Calu3 (cell line): ENCODE results near the gene ARMC7. TPM values are rescaled to one million over a fixed set of nuclear protein-coding genes. Genes with fewer than 3 reads are reported as not detected.

Experiments
- BruUV-seq: library from RNA; stranded (reverse); fragments of 400-500 nt; replicated peaks from 2 replicates; lab custom pipeline; 2021; lab: Mats Ljungman, UMichigan
- CTCF ChIA-PET: fragments of 300-600 bp; sonication (Branson Sonifier 250); formaldehyde crosslinking; loops from one replicate; lab custom pipeline; 2022; ENCODE audit warnings: antibody characterized with exemption; lab: Charles Lee
- DNase-seq: peaks from one replicate; pipeline ENCODE4 v3.0.0; 2022
- H3K27ac Mint-ChIP-seq: one replicate; pipeline ENCODE4 v1.8.0; 2022; ENCODE audit warnings: mixed read lengths; ENCODE audit not compliant: unreplicated experiment
- H3K27me3 Mint-ChIP-seq: one replicate; pipeline ENCODE4 v1.8.0; 2022; ENCODE audit warnings: mixed read lengths; ENCODE audit not compliant: unreplicated experiment
- H3K36me3 Mint-ChIP-seq: one replicate; pipeline ENCODE4 v1.8.0; 2022; ENCODE audit warnings: mild to moderate bottlenecking, moderate library complexity, mixed read lengths; ENCODE audit not compliant: insufficient read depth, unreplicated experiment
- H3K4me1 Mint-ChIP-seq: one replicate; pipeline ENCODE4 v1.8.0; 2022; ENCODE audit warnings: mild to moderate bottlenecking, low read depth, mixed read lengths; ENCODE audit not compliant: unreplicated experiment
- H3K4me3 Mint-ChIP-seq: one replicate; pipeline ENCODE4 v1.8.0; 2022; ENCODE audit warnings: mild to moderate bottlenecking, low read depth, moderate library complexity, mixed read lengths; ENCODE audit not compliant: unreplicated experiment
- H3K9me3 Mint-ChIP-seq: one replicate; pipeline ENCODE4 v1.8.0; 2022; ENCODE audit warnings: low read depth, mixed read lengths; ENCODE audit not compliant: unreplicated experiment
- intact Hi-C: fragments of 100-400 bp; cut with micrococcal nuclease; formaldehyde crosslinking; loops from one replicate; pipeline ENCODE4 v1.10.0; 2022; ENCODE audit not compliant: unreplicated experiment
- total RNA-seq: library from RNA; stranded (reverse); gene quantifications from 2 replicates; pipeline ENCODE4 v1.2.3, GENCODE V29; 2022
- TF ChIP-seq, protein P1 (sequence below): fragments of 200-600 bp; IDR thresholded peaks from one replicate; pipeline ENCODE4 v1.8.0; 2022; ENCODE audit warnings: antibody characterized with exemption; ENCODE audit not compliant: unreplicated experiment

Gene ARMC7
- total RNA-seq, 1 experiment from 2014 or later = 18.6 TPM

DNA sequence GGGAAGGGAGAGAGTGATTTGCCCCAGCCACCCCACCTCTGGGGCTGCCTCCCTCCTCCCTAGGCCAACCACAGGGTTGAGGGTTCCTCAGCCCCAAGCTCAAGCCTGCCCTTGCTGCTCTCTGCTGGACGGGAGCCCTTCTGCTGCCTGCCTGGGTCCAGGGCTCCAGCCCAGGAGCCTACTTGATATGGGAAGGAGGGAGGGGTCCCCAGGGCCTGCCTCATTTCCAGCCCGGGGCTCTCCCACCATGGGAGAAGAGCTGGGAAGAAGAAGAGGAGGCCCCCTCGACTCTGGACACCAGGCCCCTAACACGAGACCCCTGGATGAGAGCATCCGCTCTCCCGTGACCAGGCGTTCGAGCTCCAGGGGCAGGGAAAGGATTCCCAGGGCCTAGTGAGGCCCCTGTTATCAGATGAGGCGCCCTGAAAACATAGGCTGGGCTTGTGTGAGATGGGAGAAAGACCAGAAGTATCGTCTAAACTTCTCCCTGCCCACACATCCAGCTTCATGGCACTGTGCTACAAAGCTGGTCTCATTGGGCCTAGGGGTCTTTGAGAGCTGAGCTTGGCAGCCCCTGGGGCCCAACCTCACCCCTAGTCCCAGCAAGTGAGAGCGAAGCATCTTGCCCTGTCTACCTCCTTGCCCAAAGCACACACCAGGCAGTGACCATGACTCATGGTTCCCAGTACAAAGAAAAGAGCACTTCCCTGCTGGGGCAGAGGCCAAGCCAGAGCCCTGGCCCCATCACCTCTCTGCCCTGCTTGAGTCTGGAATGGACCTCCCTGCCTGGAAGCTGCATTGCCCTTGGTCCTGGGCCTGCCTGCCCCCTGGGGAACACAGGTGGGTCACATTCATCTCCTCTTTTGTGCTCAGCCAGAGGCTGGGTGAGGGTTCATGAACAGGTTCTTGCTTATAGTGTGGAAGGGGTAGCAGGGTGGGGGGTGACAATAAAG, 21.0 kb upstream of the ARMC7 start:
- no peaks in the 10 kb centered on the region for H3K9me3 Mint-ChIP-seq
- BruUV-seq = TSS peak; percentile 46
- peaks cover 81% of the 10 kb centered on the region for H3K36me3 Mint-ChIP-seq
- TF ChIP-seq, protein P1, sequence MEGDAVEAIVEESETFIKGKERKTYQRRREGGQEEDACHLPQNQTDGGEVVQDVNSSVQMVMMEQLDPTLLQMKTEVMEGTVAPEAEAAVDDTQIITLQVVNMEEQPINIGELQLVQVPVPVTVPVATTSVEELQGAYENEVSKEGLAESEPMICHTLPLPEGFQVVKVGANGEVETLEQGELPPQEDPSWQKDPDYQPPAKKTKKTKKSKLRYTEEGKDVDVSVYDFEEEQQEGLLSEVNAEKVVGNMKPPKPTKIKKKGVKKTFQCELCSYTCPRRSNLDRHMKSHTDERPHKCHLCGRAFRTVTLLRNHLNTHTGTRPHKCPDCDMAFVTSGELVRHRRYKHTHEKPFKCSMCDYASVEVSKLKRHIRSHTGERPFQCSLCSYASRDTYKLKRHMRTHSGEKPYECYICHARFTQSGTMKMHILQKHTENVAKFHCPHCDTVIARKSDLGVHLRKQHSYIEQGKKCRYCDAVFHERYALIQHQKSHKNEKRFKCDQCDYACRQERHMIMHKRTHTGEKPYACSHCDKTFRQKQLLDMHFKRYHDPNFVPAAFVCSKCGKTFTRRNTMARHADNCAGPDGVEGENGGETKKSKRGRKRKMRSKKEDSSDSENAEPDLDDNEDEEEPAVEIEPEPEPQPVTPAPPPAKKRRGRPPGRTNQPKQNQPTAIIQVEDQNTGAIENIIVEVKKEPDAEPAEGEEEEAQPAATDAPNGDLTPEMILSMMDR = no peak
- CTCF ChIA-PET = interaction anchor here (0.6 to 2.5 kb wide), 5 partner anchors 8 to 25 kb away, joined by 3 to 17 read pairs (median 5); no protein-coding TSS in a partner anchor
- peak overlapping the region; percentile 78 for H3K4me3 Mint-ChIP-seq
- peak overlapping the region; percentile 74 for H3K27ac Mint-ChIP-seq
- no peaks in the 10 kb centered on the region for H3K27me3 Mint-ChIP-seq
- peaks cover 64% of the 10 kb centered on the region for H3K4me1 Mint-ChIP-seq
- intact Hi-C loops = no loop called here
- peak; percentile 46 for DNase-seq

DNA sequence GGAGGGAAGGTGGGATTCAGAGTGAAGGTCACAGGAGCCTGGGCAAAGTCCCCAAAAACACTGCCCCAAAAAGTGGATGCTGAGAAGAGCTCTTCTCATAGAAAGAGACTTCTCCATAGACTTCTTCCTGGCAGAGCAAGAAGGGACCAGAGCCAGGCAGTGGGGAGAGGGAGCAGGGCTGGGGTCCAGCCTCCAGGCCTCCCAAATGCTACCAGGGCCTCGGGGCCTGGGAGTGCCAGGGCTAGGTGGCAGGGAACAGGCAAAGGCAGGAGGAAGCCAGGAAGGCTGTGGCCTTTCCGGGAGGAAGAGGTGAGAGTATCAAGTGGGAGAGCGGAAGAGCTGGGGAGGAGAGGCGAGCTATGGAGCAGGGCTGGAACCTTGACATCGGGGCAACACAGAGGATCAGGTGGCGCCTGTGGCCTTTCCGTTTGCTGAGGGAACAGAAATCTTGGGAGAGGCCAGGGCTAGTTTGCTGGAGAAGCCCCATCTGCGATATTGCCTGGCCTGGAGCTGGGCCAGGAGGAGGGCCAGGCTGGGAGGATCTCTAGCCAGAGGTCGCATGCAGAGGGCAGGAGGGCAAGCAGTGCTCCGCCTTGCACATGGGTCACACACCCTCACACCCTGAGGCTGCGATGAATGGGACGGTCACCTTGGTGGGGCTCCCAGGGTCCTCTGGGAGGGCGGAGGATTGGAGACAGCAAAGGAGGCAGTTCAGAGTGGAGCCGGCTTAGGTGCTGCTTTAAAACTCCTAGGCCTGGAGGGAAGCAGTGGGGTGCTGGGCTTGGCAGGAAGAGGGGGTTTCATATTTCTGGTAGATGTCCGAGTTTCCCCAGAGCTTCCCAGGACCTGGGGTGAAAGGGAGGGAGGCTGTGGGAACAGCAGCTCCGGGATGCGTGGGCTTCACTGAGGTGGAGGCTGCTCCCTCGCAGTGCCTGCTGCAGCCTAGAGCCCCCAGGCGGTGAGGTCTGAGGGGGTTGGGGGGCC, 18.6 kb upstream of the ARMC7 start:
- intact Hi-C loops = no loop called here
- BruUV-seq = no TSS peak
- H3K36me3 Mint-ChIP-seq = peaks cover 94% of the 10 kb centered on the region
- no peaks in the 10 kb centered on the region for H3K27me3 Mint-ChIP-seq
- H3K4me3 Mint-ChIP-seq = peak overlapping the region; percentile 78
- peak overlapping the region; percentile 74 for H3K27ac Mint-ChIP-seq
- CTCF ChIA-PET = interaction anchor here (0.5 to 1.2 kb wide), 4 partner anchors 14 to 891 kb away, joined by 3 to 4 read pairs (median 3); partner anchors contain the start of gene MRPL58
- TF ChIP-seq, protein P1 = no peak
- peaks cover 48% of the 10 kb centered on the region for H3K4me1 Mint-ChIP-seq
- peak; percentile 35 for DNase-seq
- H3K9me3 Mint-ChIP-seq = no peaks in the 10 kb centered on the region

DNA sequence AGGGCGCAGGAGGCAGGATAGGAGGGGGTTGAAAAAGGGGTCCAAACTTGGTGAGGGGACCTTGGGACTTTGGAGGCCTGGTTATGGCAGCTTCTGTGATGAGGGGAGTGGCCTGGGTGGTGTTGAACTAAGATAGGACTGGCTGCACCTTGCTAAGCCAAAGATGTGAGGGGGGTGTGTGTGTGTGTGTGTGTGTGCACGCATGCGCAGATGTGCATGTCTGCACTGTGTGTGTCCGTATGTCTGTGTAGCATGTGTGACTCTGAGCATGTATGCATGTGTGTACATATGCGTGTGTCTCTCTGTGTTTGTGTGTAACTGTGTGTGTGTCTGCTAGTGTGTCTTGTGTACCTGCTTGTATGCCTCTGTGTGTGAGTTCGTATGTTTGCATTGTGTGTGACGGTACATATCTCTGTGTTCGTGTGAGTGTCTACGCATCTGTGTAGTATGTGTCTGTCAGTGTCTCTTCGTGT, 17.9 kb upstream of the ARMC7 start:
- H3K27ac Mint-ChIP-seq = peak overlapping the region; percentile 74
- peak; percentile 67 for DNase-seq
- CTCF ChIA-PET = interaction anchor here (0.9 to 1.2 kb wide), 2 partner anchors 56 to 80 kb away, joined by 3 read pairs; partner anchors contain the start of gene MRPL58

More for the DNA sequence above, 17.9 kb upstream of the ARMC7 start:
- Mint-ChIP-seq H3K27me3 (no peaks in the 10 kb centered on the region), H3K9me3 (no peaks in the 10 kb centered on the region), H3K4me3 (peak overlapping the region; percentile 78), H3K4me1 (peaks cover 41% of the 10 kb centered on the region), H3K36me3 (peaks cover 94% of the 10 kb centered on the region)
- intact Hi-C loops = loop anchor here (2.0 kb wide), 1 partner anchor 57 kb away; no protein-coding TSS in a partner anchor
- BruUV-seq = no TSS peak
- TF ChIP-seq, protein P1 = no peak
